ENCODE data around the gene REG1A.

The REG1A gene

GRCh38 chr2:79087785-79088364 is 32.4 kb upstream of the REG1A start, which contains the start of gene REG1B:
REG1B (minus strand) TSS chr2:79087993; CDS start chr2:79087612, 381 bp downstream.
- TF ChIP-seq CTCF (IDR thresholded peaks at IDR 0.05): no peak

- TF ChIP-seq CTCF (IDR thresholded peaks at IDR 0.05): no peak
Measured at GRCh38 chr2:79090693-79091092, 29.6 kb upstream of the REG1A start.

- no peak for TF ChIP-seq CTCF (IDR thresholded peaks at IDR 0.05)
Measured at GRCh38 chr2:79097843-79098242, 22.4 kb upstream of the REG1A start.

- TF ChIP-seq CTCF (IDR thresholded peaks at IDR 0.05): no peak
Measured at GRCh38 chr2:79099140-79099686, 21.1 kb upstream of the REG1A start.

GRCh38 chr2:79100285-79100684 is 20.0 kb upstream of the REG1A start:
- TF ChIP-seq CTCF (IDR thresholded peaks at IDR 0.05): no peak

- TF ChIP-seq CTCF (IDR thresholded peaks at IDR 0.05): no peak
Measured at GRCh38 chr2:79101024-79101423, 19.3 kb upstream of the REG1A start.

GRCh38 chr2:79103214-79103613 is 17.1 kb upstream of the REG1A start:
- no peak for TF ChIP-seq CTCF (IDR thresholded peaks at IDR 0.05)

GRCh38 chr2:79105259-79105658 is 15.0 kb upstream of the REG1A start:
- no peak for TF ChIP-seq CTCF (IDR thresholded peaks at IDR 0.05)

Measured in LNCAP (cell line).